ENCODE results near the gene SH3BGR. TPM values are rescaled to one million over a fixed set of nuclear protein-coding genes. Genes with fewer than 3 reads are reported as not detected.
A peak's percentile ranks its signal among the peaks of the same experiment; 100 is the strongest.

The SH3BGR gene
- total and polyA plus RNA-seq, 2 of the 8 experiments (the other 6 are each of a cell fraction or from before 2014, with no cell fraction given), result 2.1 to 5.9 TPM

- no peak overlapping the region for H4K5ac ChIP-seq (ENCODE audit: insufficient read length, low read depth, low read length)
- H2AFZ ChIP-seq (ENCODE audit: low read length), result no peak overlapping the region
- H3K4ac ChIP-seq (replicated peaks; ENCODE audit: insufficient read length, low read depth, low read length), result no peak overlapping the region
- WGBS, 2 experiments (ENCODE audit: extremely low coverage in 1 of 2, insufficient coverage in 1 of 2, insufficient read length in 1 of 2, insufficient replicate concordance in 2 of 2, low coverage in 1 of 2, low lambda C conversion rate in 2 of 2, missing lambda C conversion rate in 1 of 2), result 89% methylated on average over 3 of the region's 3 CpGs; no CpG with 5 or more reads in 1 of the 2 experiments
- no peak overlapping the region for H3K27ac ChIP-seq (ENCODE audit: low read depth, low read length)
- H3K23me2 ChIP-seq (ENCODE audit: low read depth, low read length), result no peaks in the 10 kb centered on the region
- no peak overlapping the region for H3K18ac ChIP-seq (ENCODE audit: extremely low read depth, low read length)
- FAIRE-seq (no peak), DNase-seq (ENCODE audit: low read depth in 1 of 2, low spot score in 2 of 2) (no peak)
- H2BK15ac ChIP-seq (ENCODE audit: low read length), result no peak overlapping the region
- H4K91ac ChIP-seq (replicated peaks; ENCODE audit: insufficient read length, low read length), result no peak overlapping the region
- no peaks in the 10 kb centered on the region for H3K9me3 ChIP-seq (ENCODE audit: insufficient read depth in 2 of 2, low read depth in 1 of 2, low read length in 1 of 2)
- ChIA-PET CTCF (ENCODE audit: partially characterized antibody) (no interaction called here), POLR2A (ENCODE audit: partially characterized antibody) (no interaction called here)
- H2BK120ac ChIP-seq (replicated peaks; ENCODE audit: low read depth, low read length), result no peak overlapping the region
- H3K56ac ChIP-seq (replicated peaks; ENCODE audit: insufficient read length, low read depth, low read length), result no peak overlapping the region
- H3K4me3 ChIP-seq (ENCODE audit: extremely low read depth in 1 of 4, insufficient read depth in 2 of 4, low read depth in 3 of 4, low read length in 4 of 4), result no peak overlapping the region
- no peak overlapping the region for H2BK5ac ChIP-seq (ENCODE audit: low read depth, low read length)
- H3K23ac ChIP-seq (ENCODE audit: insufficient read length), result no peak overlapping the region
- H2BK20ac ChIP-seq (ENCODE audit: low read length), result no peak overlapping the region
- no peaks in the 10 kb centered on the region for H3K27me3 ChIP-seq (replicated peaks in 1 of 4; ENCODE audit: control insufficient read depth in 3 of 4, extremely low read depth in 1 of 4, insufficient read depth in 3 of 4, low read length in 3 of 4)
- no peak overlapping the region for H3K14ac ChIP-seq (ENCODE audit: insufficient read length)
- H4K20me1 ChIP-seq (replicated peaks in 1 of 2; ENCODE audit: control insufficient read depth in 1 of 2, insufficient read depth in 2 of 2, low read length in 2 of 2), result no peaks in the 10 kb centered on the region
- no peak overlapping the region for H4K8ac ChIP-seq (ENCODE audit: extremely low read depth, insufficient read depth, low read length)
- no peak overlapping the region for H3K4me2 ChIP-seq (ENCODE audit: insufficient read depth in 1 of 2, low read depth in 2 of 2, low read length in 2 of 2)
- no peaks in the 10 kb centered on the region; a peak in 2 of 7 replicates for H3K4me1 ChIP-seq (replicated peaks in 1 of 4; ENCODE audit: control insufficient read depth in 3 of 4, insufficient read depth in 4 of 4, low read length in 3 of 4)
- no peaks in the 10 kb centered on the region for H3K36me3 ChIP-seq (ENCODE audit: control insufficient read depth in 2 of 4, insufficient read depth in 4 of 4, low read length in 3 of 4)
- H3K79me2 ChIP-seq (ENCODE audit: control insufficient read depth in 1 of 2, insufficient read depth in 2 of 2, low read length in 2 of 2), result no peaks in the 10 kb centered on the region
- H3K79me1 ChIP-seq (ENCODE audit: low read depth, low read length), result no peaks in the 10 kb centered on the region
- no peak overlapping the region for H2AK5ac ChIP-seq (ENCODE audit: low read depth, low read length)
- H3K9ac ChIP-seq (replicated peaks in 1 of 4; ENCODE audit: extremely low read depth in 1 of 4, low read depth in 3 of 4, low read length in 3 of 4), result no peak overlapping the region
- H2BK12ac ChIP-seq (ENCODE audit: low read depth, low read length), result peak overlapping the region; percentile 60; the same call in 1 of the 2 replicates
- no peak for TF ChIP-seq BACH1 (IDR thresholded peaks at IDR 0.05; ENCODE audit: low read length)
- no peak for TF ChIP-seq FOSL1 (IDR thresholded peaks at IDR 0.05; ENCODE audit: insufficient read depth, low read depth, low read length)
- no peak for TF ChIP-seq BRCA1 (IDR thresholded peaks at IDR 0.05; ENCODE audit: low read depth, low read length)
- TF ChIP-seq, protein P1, sequence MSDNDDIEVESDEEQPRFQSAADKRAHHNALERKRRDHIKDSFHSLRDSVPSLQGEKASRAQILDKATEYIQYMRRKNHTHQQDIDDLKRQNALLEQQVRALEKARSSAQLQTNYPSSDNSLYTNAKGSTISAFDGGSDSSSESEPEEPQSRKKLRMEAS (IDR thresholded peaks at IDR 0.05), result no peak
- TF ChIP-seq JUND (IDR thresholded peaks at IDR 0.05; ENCODE audit: low read length), result no peak
- no peak for TF ChIP-seq SUZ12 (IDR thresholded peaks at IDR 0.05; ENCODE audit: low read length)
- no peak for TF ChIP-seq EP300 (IDR thresholded peaks at IDR 0.05; ENCODE audit: borderline replicate concordance in 1 of 2, low read depth in 2 of 2, low read length in 2 of 2)
- no peak for TF ChIP-seq EZH2 (IDR thresholded peaks at IDR 0.05; ENCODE audit: low read depth, low read length, severe bottlenecking)
- no peak for TF ChIP-seq SIRT6 (IDR thresholded peaks at IDR 0.05; ENCODE audit: low read length)
- no peak for TF ChIP-seq TBP (IDR thresholded peaks at IDR 0.05; ENCODE audit: low read depth, low read length)
- no peak for TF ChIP-seq HDAC2 (IDR thresholded peaks at IDR 0.05; ENCODE audit: borderline replicate concordance in 1 of 2, low read depth in 2 of 2, low read length in 2 of 2)
- no peak for TF ChIP-seq TCF12 (IDR thresholded peaks at IDR 0.05; ENCODE audit: low read depth, low read length)
- TF ChIP-seq CBX8 (IDR thresholded peaks at IDR 0.05; ENCODE audit: borderline replicate concordance, low read depth, low read length), result no peak
- TF ChIP-seq NANOG (IDR thresholded peaks at IDR 0.05; ENCODE audit: insufficient read depth, low read depth, low read length, poor library complexity, severe bottlenecking), result no peak
- no peak for TF ChIP-seq CHD1 (IDR thresholded peaks at IDR 0.05; ENCODE audit: low read depth, low read length)
Observed at GRCh38 chr21:39467746-39468145, 16.0 kb downstream of the SH3BGR start.
